ENCODE results near the gene SYNPO2L.
"Not testable (repeated sequence)": the region's sequence is repeated elsewhere in the genome, so short reads cannot be mapped to it uniquely, and the experiment has no call there.

GRCh38 chr10:73666153-73666809 is 10.5 kb upstream of the SYNPO2L start:
- TF ChIP-seq CTCF (IDR thresholded peaks at IDR 0.05); EZH2 (IDR thresholded peaks at IDR 0.05; ENCODE audit: borderline replicate concordance, insufficient read depth, low read depth, low read length, poor library complexity, severe bottlenecking): not testable (repeated sequence)
